ENCODE results near the gene IPO9.
"Not testable (repeated sequence)": the region's sequence is repeated elsewhere in the genome, so short reads cannot be mapped to it uniquely, and the experiment has no call there.

Gene IPO9

GRCh38 chr1:201850053-201850397 lies 21.1 kb downstream of the IPO9 start:
- no peak overlapping the region for H3K4me3 ChIP-seq (ENCODE audit: control insufficient read depth, low read depth, low read length)
- peak; percentile 60 for DNase-seq (ENCODE audit: low read depth)
- TF ChIP-seq, protein P1, sequence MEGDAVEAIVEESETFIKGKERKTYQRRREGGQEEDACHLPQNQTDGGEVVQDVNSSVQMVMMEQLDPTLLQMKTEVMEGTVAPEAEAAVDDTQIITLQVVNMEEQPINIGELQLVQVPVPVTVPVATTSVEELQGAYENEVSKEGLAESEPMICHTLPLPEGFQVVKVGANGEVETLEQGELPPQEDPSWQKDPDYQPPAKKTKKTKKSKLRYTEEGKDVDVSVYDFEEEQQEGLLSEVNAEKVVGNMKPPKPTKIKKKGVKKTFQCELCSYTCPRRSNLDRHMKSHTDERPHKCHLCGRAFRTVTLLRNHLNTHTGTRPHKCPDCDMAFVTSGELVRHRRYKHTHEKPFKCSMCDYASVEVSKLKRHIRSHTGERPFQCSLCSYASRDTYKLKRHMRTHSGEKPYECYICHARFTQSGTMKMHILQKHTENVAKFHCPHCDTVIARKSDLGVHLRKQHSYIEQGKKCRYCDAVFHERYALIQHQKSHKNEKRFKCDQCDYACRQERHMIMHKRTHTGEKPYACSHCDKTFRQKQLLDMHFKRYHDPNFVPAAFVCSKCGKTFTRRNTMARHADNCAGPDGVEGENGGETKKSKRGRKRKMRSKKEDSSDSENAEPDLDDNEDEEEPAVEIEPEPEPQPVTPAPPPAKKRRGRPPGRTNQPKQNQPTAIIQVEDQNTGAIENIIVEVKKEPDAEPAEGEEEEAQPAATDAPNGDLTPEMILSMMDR (IDR thresholded peaks at IDR 0.05; ENCODE audit: control insufficient read depth, insufficient read depth, low read depth, low read length, missing control alignments), result no peak

- TF ChIP-seq, protein P1 (IDR thresholded peaks at IDR 0.05; ENCODE audit: control insufficient read depth, insufficient read depth, low read depth, low read length, missing control alignments), result no peak
- DNase-seq (ENCODE audit: low read depth), result no peak
Observed at GRCh38 chr1:201851949-201852348, 23.0 kb downstream of the IPO9 start.

DNA sequence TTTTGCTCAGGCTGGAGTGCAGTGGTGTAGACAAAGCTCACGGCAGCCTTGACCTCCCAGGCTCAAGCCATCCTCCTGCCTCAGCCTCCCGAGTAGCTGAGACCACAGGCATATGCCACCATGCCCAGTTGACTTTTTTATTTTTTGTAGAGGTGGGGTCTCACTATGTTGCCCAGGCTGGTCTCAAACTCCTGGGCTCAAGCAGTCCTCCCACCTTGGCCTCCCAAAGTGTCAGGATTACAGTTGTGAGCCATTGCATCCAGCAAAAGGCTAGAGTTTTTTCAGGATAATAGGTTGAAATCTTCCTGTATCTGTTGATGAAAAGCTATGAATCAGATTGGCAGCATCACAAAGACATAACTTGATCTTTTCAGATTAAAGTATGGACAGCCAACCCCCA lies 27.8 kb downstream of the IPO9 start:
- H3K4me3 ChIP-seq (ENCODE audit: control insufficient read depth, low read depth, low read length); DNase-seq (ENCODE audit: low read depth): not testable (repeated sequence)

More at GRCh38 chr1:201851949-201852348, 23.0 kb downstream of the IPO9 start:
- no peak overlapping the region for H3K4me3 ChIP-seq (ENCODE audit: control insufficient read depth, low read depth, low read length)

- TF ChIP-seq, protein P1 (IDR thresholded peaks at IDR 0.05; ENCODE audit: control insufficient read depth, insufficient read depth, low read depth, low read length, missing control alignments), result no peak
- no peak overlapping the region for H3K4me3 ChIP-seq (ENCODE audit: control insufficient read depth, low read depth, low read length)
- no peak for DNase-seq (ENCODE audit: low read depth)
Observed at GRCh38 chr1:201859424-201859823, 30.5 kb downstream of the IPO9 start.

GRCh38 chr1:201861448-201861847 lies 32.5 kb downstream of the IPO9 start:
- DNase-seq (ENCODE audit: low read depth), result no peak
- TF ChIP-seq, protein P1 (IDR thresholded peaks at IDR 0.05; ENCODE audit: control insufficient read depth, insufficient read depth, low read depth, low read length, missing control alignments), result no peak
- no peak overlapping the region for H3K4me3 ChIP-seq (ENCODE audit: control insufficient read depth, low read depth, low read length)

GRCh38 chr1:201870397-201870796 lies 41.4 kb downstream of the IPO9 start:
- TF ChIP-seq, protein P1 (IDR thresholded peaks at IDR 0.05; ENCODE audit: control insufficient read depth, insufficient read depth, low read depth, low read length, missing control alignments), result no peak
- no peak overlapping the region for H3K4me3 ChIP-seq (ENCODE audit: control insufficient read depth, low read depth, low read length)
- no peak for DNase-seq (ENCODE audit: low read depth)

DNA sequence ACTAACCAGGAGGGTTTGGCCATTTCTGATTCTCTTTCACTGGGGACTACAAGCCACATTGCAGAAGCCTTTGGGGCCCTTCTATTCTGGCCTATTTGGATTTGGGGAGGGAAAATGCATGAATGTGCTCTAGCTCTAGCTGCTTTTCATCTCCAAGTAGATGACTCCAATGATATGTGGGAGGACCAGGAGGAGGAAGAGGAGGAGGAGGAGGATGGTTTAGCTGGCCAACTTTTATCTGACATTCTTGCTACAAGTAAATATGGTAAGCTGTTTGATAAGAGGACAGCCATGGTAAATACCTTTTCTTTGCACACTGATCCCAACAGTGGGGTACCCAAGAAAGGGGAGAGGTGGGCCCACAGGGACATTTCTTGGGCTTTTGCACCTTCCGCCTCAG lies 45.7 kb downstream of the IPO9 start:
- no peak overlapping the region for H3K4me3 ChIP-seq (ENCODE audit: control insufficient read depth, low read depth, low read length)
- DNase-seq (ENCODE audit: low read depth), result no peak
- TF ChIP-seq, protein P1 (IDR thresholded peaks at IDR 0.05; ENCODE audit: control insufficient read depth, insufficient read depth, low read depth, low read length, missing control alignments), result no peak

Measured in AG09309 (cell line).